Cardiac muscle cell (in vitro differentiated cells and primary cell): ENCODE data around the gene TUBB4A. TPM values are rescaled to one million over a fixed set of nuclear protein-coding genes. Genes with fewer than 3 reads are reported as not detected.

Experiments
- DNase-seq, 2 donors: peaks; one replicate each; pipeline versions ENCODE4 v3.0.0 to v3.0.0-alpha.2; 2010 to 2017; ENCODE audit warnings: low read depth in 1 of 2, low spot score in 1 of 2
- H3K27ac ChIP-seq: fragments of 200-600 bp; sonication (generic); 2 replicates; pipeline ENCODE4 v1.5.1; 2016
- H3K27me3 ChIP-seq: fragments of 200-600 bp; sonication (generic); 2 replicates; pipeline ENCODE4 v1.6.0; 2016; ENCODE audit warnings: control low read depth
- H3K36me3 ChIP-seq: fragments of 200-600 bp; sonication (generic); 2 replicates; pipeline ENCODE4 v1.5.1; 2016; ENCODE audit warnings: control low read depth
- H3K4me1 ChIP-seq: fragments of 200-600 bp; sonication (generic); 2 replicates; pipeline ENCODE4 v1.8.1; 2017; ENCODE audit warnings: low read depth, mild to moderate bottlenecking, mixed run types
- H3K4me3 ChIP-seq: fragments of 200-600 bp; sonication (generic); 2 replicates; pipeline ENCODE4 v1.5.1; 2016; ENCODE audit warnings: mild to moderate bottlenecking
- H3K9me3 ChIP-seq: fragments of 200-600 bp; sonication (generic); 2 replicates; pipeline ENCODE4 v1.5.1; 2017; ENCODE audit warnings: low read depth, mild to moderate bottlenecking, control low read depth
- polyA plus RNA-seq: library from polyadenylated mRNA; unstranded; fragments of >200 nt; fragmentation: Nextera tagmentation; extraction: Ambion mirVana; gene quantifications from 2 replicates; pipeline ENCODE4 v1.2.1, GENCODE V29; 2016
- total RNA-seq: library from RNA; depleted of rRNA; stranded (reverse); fragments of >200 nt; gene quantifications from 2 replicates; pipeline ENCODE4 v1.2.3, GENCODE V29; 2016
- TF ChIP-seq, protein P1 (sequence below): IDR thresholded peaks from 2 replicates; pipeline ENCODE4 v1.5.1; 2012; ENCODE audit warnings: low read depth, mild to moderate bottlenecking, low read length

TUBB4A gene
- total and polyA plus RNA-seq, 2 experiments from 2014 or later = 18.2 to 21.6 TPM

DNA sequence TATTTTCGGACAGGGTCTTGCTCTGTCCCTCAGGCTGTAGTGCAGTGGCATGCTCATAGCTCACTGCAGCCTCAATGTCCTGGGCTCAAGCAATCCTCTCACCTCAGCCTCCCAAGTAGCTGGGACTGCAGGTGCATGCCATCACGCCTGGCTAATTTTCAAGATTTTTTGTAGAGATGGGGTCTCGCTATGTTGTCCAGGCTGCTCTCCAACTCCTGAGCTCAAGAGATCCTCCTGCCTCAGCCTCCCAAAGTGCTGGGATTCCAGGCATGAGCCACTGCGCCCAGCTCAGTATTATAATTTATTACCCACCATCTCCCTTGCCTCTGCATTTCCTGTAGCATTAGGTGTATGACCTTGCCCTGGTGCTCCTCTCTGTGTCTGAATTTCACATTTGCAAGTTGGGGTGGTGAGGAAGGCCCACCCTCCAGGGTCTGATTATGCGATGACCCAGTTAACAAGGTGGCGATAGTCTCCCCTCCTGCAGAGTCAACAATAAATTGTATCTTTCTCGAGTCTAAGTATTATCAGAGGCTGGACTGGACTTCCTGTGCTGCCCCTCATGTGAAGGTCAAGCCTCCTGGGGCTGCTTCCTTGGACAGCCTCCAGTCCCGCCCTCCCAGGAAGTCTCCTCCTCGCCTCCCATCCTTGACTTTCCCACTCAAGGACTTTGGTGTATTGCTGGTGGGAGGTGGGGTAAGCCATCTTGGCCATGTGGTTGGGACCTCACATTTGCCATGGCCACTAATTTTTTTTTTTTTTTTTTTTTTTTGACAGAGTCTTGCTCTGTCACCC, 1.5 kb upstream of the TUBB4A start:
- no peaks in the 10 kb centered on the region for H3K4me1 ChIP-seq
- H3K4me3 ChIP-seq = no peak overlapping the region
- H3K27ac ChIP-seq = no peak overlapping the region
- TF ChIP-seq, protein P1, sequence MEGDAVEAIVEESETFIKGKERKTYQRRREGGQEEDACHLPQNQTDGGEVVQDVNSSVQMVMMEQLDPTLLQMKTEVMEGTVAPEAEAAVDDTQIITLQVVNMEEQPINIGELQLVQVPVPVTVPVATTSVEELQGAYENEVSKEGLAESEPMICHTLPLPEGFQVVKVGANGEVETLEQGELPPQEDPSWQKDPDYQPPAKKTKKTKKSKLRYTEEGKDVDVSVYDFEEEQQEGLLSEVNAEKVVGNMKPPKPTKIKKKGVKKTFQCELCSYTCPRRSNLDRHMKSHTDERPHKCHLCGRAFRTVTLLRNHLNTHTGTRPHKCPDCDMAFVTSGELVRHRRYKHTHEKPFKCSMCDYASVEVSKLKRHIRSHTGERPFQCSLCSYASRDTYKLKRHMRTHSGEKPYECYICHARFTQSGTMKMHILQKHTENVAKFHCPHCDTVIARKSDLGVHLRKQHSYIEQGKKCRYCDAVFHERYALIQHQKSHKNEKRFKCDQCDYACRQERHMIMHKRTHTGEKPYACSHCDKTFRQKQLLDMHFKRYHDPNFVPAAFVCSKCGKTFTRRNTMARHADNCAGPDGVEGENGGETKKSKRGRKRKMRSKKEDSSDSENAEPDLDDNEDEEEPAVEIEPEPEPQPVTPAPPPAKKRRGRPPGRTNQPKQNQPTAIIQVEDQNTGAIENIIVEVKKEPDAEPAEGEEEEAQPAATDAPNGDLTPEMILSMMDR = no peak
- H3K27me3 ChIP-seq = peaks cover 28% of the 10 kb centered on the region
- no peaks in the 10 kb centered on the region for H3K36me3 ChIP-seq
- DNase-seq = no peak
- no peaks in the 10 kb centered on the region for H3K9me3 ChIP-seq

DNA sequence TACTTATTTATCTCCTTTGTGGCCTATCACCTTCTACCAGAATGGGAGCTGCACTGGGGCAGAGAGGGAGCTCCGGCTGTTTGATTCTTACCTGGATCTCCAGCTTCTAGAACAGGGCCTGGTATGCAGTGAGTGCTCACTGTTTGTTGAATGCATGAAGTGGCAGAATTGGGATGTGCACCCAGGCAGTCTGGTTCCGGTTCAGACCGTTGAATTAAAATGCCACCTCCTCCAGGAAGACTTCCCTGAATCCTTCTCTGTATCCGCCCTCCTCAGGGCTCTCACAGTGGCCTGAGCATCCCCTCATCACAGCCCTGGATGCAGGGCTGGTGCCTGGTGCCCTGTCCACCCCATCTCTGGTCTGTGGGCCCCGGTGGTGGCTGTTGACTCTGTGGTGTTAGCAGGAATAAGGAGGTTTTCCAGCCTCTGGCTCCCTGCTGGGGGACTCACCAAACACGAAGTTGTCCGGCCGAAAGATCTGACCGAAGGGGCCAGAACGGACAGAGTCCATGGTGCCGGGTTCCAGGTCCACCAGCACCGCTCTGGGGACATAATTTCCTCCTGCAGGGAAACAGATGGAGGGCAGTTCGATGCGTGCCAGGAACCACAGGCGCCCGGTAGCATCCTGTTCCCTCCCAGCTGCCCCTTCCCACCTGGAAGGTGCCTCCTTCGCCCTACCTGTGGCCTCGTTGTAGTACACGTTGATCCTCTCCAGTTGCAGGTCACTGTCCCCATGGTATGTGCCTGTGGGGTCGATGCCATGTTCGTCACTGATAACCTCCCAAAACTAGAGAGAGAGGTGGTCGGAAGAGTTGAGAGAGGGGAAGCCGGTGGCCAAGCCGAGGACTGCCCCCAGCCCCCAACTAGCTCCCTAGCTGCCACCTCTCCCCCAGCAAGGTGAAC, 1.0 kb downstream of the TUBB4A start:
- H3K36me3 ChIP-seq = no peaks in the 10 kb centered on the region
- H3K27ac ChIP-seq = no peak overlapping the region
- no peaks in the 10 kb centered on the region for H3K9me3 ChIP-seq
- TF ChIP-seq, protein P1 = no peak
- peaks cover 28% of the 10 kb centered on the region for H3K27me3 ChIP-seq
- H3K4me3 ChIP-seq = peak overlapping the region; percentile 43
- DNase-seq = no peak
- no peaks in the 10 kb centered on the region for H3K4me1 ChIP-seq

DNA sequence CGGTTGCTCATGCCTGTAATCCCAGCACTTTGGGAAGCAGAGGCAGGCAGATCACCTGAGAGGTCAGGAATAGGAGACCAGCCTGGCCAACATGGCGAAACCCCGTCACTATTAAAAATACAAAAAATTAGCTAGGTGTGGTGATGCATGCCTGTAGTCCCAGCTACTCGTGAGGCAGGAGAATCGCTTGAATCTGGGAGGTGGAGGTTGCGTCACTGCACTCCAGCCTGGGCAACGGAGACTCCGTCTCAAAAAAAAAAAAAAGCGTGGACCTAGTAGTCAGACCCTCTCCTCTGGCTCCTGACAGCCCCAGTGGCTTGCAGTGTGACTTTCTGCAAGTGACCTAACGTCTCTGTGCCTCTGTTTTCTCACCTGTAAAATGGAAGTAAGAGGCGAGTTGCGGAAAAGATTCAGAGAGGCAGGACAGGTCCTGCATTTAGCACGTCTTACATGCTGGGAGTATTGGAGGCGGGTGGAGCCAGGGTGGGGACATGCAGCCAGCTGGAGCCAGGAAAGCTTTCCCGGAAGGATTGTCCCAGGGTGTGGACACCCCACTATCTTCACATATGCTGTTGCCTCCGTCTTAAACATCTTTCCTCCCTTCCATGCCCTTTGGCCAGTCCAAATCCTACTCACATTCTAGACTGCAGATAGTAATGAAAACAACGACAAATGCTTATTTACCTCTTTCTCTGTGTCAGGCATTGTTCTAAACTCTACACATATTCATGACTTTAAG, 2.9 kb downstream of the TUBB4A start:
- H3K27me3 ChIP-seq = peaks cover 28% of the 10 kb centered on the region
- no peaks in the 10 kb centered on the region for H3K4me1 ChIP-seq
- H3K9me3 ChIP-seq = no peaks in the 10 kb centered on the region
- no peak for DNase-seq
- no peaks in the 10 kb centered on the region for H3K36me3 ChIP-seq
- no peak overlapping the region for H3K27ac ChIP-seq
- H3K4me3 ChIP-seq = no peak overlapping the region
- TF ChIP-seq, protein P1 = no peak

DNA sequence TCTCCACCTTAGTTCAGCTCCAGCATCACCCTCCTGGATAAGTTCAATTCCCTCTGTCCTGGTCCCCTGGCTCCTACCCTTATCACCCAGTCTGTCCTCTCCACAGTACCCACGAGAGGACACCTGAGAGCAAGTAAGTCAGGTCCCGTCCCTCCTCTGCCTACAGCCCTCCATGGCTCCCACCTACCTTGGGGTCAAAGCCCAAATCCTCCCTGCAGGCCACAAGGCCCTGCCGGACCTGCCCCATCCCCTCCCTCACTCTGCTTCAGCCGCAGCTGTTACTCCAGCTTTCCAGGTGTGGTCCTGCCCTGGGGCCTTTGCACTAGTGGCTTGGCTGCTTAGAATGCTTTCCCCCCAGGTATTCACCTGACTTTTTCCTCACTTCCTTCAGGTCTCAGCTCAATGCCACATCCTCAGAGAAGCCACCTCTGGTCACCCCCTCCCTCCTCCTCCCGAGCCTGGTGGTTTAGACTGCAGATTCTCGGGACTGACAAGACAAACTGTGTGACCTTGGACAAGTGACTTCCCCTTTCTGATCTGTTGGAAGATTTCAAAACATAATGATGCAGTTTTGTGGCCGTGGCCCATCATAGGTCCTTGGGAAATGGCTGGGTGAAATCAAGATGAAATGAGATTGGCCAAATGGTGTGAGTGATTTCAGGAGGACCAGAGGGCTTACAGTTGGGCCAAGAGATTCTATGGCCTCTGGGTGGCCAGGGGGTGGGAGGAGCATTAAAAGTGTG, 3.6 kb downstream of the TUBB4A start:
- TF ChIP-seq, protein P1 = no peak
- no peak for DNase-seq
- H3K27ac ChIP-seq = no peak overlapping the region
- H3K36me3 ChIP-seq = no peaks in the 10 kb centered on the region
- no peak overlapping the region for H3K4me3 ChIP-seq
- H3K27me3 ChIP-seq = peaks cover 28% of the 10 kb centered on the region
- H3K9me3 ChIP-seq = no peaks in the 10 kb centered on the region
- no peaks in the 10 kb centered on the region for H3K4me1 ChIP-seq

DNA sequence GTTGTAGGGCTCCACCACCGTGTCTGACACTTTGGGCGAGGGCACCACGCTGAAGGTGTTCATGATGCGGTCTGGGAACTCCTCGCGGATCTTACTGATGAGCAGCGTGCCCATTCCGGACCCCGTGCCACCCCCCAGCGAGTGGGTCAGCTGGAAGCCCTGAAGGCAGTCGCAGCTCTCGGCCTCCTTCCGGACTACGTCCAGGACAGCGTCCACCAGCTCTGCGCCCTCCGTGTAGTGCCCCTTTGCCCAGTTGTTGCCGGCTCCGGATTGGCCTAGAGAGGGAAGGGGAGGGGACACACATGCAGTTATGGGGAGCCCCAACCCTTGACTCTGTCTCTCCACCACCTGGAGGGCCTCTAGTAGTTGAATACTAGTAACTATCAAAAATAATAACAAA, 6.2 kb downstream of the TUBB4A start:
- H3K27ac ChIP-seq = no peak overlapping the region
- TF ChIP-seq, protein P1 = no peak
- no peak for DNase-seq
- no peak overlapping the region for H3K4me3 ChIP-seq
- no peaks in the 10 kb centered on the region for H3K9me3 ChIP-seq
- peaks cover 9% of the 10 kb centered on the region for H3K27me3 ChIP-seq
- no peaks in the 10 kb centered on the region for H3K36me3 ChIP-seq
- no peaks in the 10 kb centered on the region for H3K4me1 ChIP-seq
